Activated naive CD8-positive, alpha-beta T cell treated with anti-CD3 and anti-CD28 coated beads, Interleukin-2, amount 10 ng/mL, durations not matched to agents 7 days and 5 days (primary cell): ENCODE measurements around the gene RER1. TPM values are rescaled to one million over a fixed set of nuclear protein-coding genes. Genes with fewer than 3 reads are reported as not detected.

Experiments
- ATAC-seq: fragments of 150-1000 bp; cut with Tn5 transposase; one replicate; pipeline ENCODE4 v1.10.0; 2021; ENCODE audit warnings: low read depth, moderate library complexity
- POLR2A ChIA-PET: fragments of 350-600 bp; sonication (Branson Sonifier 250); formaldehyde crosslinking; loops from one replicate; lab custom pipeline; 2021; ENCODE audit warnings: antibody characterized with exemption; lab: Charles Lee
- DNase-seq: peaks from one replicate; pipeline ENCODE4 v3.0.0; 2021
- H3K27ac Mint-ChIP-seq: one replicate; pipeline ENCODE4 v1.8.0; 2022; ENCODE audit warnings: mild to moderate bottlenecking, mixed read lengths
- H3K27me3 Mint-ChIP-seq: one replicate; pipeline ENCODE4 v1.8.0; 2022; ENCODE audit warnings: mild to moderate bottlenecking, moderate library complexity, mixed read lengths
- H3K36me3 Mint-ChIP-seq: one replicate; pipeline ENCODE4 v1.8.0; 2021; ENCODE audit warnings: mild to moderate bottlenecking, mixed read lengths
- H3K4me1 Mint-ChIP-seq: one replicate; pipeline ENCODE4 v1.8.0; 2021; ENCODE audit warnings: mixed read lengths
- H3K4me3 Mint-ChIP-seq: one replicate; pipeline ENCODE4 v1.8.0; 2022; ENCODE audit warnings: mild to moderate bottlenecking, moderate library complexity, mixed read lengths
- H3K9me3 Mint-ChIP-seq: one replicate; pipeline ENCODE4 v1.8.0; 2021; ENCODE audit warnings: mixed read lengths
- total RNA-seq, 2 experiments: library from RNA; stranded (reverse); gene quantifications; one replicate each; pipeline ENCODE4 v1.2.3, GENCODE V29; 2021

RER1 gene
- total RNA-seq, 2 experiments from 2014 or later, result 140 to 147 TPM

DNA sequence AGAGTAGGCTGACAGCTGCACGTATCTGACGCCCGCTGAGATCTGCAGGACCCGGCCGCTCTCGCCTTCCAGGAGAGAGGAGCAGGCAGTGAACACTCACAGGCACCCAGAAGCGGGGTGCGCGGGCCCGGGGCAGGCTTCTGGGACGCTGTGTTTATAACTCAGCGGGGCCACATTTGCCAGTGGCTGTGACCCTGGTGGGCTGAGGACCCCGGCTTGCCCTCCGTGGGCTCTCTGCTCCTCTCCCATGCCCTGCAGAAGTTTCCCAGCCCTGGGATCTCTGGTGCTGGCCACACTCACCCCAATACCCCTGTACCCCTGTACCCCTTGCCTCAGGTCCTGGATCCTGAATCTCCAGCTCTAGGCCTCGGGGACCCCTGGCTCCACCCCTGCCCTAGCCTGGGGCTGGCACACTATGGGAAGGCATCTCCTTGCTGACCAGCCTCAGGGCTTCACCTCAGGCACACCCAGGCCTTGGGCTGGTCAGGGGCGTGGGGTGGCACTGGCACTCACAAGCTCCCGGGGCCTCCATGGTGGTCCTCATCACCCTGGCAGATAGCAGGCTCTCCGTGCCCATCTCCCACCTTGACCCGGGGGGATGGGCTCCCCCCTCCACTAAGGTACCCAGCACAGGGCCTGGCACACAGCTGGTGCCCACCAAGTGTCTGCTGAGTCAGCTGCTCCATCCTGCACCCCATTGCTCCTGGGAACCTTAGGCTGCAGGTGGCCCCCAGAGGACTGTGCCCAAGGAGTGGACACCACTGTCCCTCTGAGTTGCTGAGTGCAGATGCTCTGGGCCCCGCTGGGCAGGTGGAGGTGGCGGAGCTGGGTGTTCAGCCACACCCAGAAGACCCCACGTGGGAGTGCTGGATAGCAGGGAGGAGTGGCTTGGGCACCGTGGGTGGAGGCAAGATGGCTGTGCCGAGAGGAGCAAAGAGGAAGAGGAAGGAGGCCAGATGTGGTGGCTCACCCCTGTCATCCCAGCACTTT is 32.7 kb upstream of the RER1 start:
- DNase-seq (no peak), ATAC-seq (no peak)
- Mint-ChIP-seq H3K4me3 (no peak overlapping the region), H3K4me1 (no peaks in the 10 kb centered on the region), H3K36me3 (no peaks in the 10 kb centered on the region), H3K27me3 (peaks cover 3% of the 10 kb centered on the region), H3K27ac (no peak overlapping the region), H3K9me3 (peaks cover 1% of the 10 kb centered on the region)
- POLR2A ChIA-PET, result no interaction called here

DNA sequence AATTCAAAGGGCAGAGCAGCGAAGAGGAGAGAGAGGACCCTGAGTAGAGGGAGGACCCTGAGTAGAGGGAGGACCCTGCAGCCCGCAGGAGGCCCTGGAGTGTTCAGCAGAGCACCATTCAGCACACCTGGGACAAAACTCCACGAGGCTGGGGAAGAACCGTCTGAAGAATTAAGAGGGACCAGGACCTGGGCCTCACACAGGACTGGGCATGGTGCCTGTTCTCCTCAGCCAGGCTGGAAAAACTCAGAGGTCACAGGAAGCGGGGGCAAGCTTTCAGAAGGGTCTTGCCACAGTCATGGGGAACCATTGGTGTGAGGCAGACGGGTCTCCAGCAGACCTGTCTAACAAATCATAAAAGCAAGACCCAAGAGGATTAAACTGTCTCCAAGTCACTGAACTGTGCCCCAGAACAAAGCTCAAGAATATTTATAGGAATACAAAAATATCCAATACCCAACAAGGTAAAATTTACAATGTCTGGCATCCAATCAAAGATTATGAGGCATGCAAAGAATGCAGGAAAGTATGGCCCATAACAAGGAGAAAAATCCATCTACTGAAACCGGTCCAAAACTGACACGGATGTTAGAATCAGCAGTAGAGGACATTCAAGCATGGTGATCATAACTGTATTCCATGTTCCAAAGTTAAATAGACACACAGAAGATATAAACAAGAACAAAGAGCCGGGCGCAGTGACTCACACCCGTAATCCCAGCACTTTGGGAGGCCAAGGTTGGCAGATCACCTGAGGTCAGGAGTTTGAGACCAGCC is 30.9 kb upstream of the RER1 start:
- no peak for DNase-seq
- H3K4me3 Mint-ChIP-seq, result no peak overlapping the region
- H3K4me1 Mint-ChIP-seq, result no peaks in the 10 kb centered on the region
- ATAC-seq, result no peak
- peaks cover 3% of the 10 kb centered on the region for H3K27me3 Mint-ChIP-seq
- POLR2A ChIA-PET, result no interaction called here
- H3K36me3 Mint-ChIP-seq, result no peaks in the 10 kb centered on the region
- peaks cover 1% of the 10 kb centered on the region for H3K9me3 Mint-ChIP-seq
- H3K27ac Mint-ChIP-seq, result no peak overlapping the region

DNA sequence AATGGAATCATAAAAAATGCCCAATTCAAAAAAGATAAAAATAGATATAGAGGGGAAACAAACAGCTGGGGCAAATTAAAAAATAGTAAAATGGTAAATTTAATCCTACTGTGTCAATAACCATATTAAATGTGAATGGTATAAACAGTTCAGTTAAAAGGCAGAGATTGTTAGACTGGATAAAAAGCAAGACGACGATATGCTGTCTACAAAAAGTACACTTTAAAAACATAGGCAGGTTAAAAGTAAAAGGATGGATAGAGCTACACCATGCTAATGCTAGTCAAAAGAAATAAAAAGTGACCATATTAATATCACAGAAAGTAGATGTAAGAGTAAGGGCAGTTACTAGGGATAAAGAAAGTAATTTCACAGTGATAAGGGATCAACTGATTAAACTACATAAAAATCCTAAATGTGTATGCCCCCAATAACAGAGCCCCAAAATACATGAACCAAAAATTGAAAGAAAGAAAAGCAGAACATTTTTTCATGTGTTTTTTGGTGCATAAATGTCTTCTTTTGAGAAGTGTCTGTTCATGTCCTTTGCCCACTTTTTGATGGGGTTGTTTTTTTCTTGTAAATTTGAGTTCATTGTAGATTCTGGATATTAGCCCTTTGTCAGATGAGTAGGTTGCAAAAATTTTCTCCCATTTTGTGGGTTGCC is 27.7 kb upstream of the RER1 start:
- ATAC-seq (no peak), DNase-seq (no peak)
- H3K27ac Mint-ChIP-seq, result no peak overlapping the region
- POLR2A ChIA-PET, result no interaction called here
- no peaks in the 10 kb centered on the region for H3K4me1 Mint-ChIP-seq
- H3K4me3 Mint-ChIP-seq, result no peak overlapping the region
- H3K36me3 Mint-ChIP-seq, result no peaks in the 10 kb centered on the region
- peaks cover 3% of the 10 kb centered on the region for H3K27me3 Mint-ChIP-seq
- H3K9me3 Mint-ChIP-seq, result peaks cover 1% of the 10 kb centered on the region

DNA sequence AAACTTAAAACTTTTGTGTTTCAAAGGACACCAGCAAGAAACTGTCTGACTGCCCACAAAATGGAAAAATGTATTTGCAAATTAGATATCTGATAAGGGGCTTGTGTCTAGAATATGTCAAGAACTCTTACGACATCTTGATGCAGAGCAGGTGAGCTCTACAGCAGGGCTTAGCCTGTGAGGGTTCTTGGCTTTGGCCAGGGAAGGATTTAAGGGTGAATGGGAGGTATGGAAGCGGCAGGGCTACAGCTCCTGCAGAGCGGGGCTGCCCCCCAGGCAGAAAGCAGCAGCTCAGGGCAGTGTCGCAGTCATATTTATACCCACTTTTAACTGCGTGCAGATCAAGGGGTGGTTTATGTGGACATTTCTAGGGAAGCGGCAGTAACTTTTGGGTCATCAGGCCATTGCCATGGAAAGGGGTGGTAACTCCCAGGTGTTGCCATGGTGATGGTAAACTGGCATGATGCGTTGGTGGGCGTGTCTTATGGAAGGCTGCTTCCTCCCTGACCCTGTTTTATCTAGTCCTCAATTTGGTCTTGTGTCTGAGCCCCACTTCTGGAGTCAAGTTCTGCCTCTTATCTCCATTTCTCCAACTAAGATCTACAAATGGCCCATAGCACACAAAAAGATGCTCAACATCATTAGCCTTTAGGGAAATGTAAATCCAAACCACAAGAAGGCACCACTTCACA is 23.4 kb upstream of the RER1 start:
- H3K27ac Mint-ChIP-seq, result no peak overlapping the region
- H3K4me1 Mint-ChIP-seq, result no peaks in the 10 kb centered on the region
- peaks cover 1% of the 10 kb centered on the region for H3K27me3 Mint-ChIP-seq
- H3K4me3 Mint-ChIP-seq, result no peak overlapping the region
- H3K9me3 Mint-ChIP-seq, result peaks cover under 1% of the 10 kb centered on the region
- no peak for DNase-seq
- POLR2A ChIA-PET, result no interaction called here
- no peaks in the 10 kb centered on the region for H3K36me3 Mint-ChIP-seq
- ATAC-seq, result no peak

DNA sequence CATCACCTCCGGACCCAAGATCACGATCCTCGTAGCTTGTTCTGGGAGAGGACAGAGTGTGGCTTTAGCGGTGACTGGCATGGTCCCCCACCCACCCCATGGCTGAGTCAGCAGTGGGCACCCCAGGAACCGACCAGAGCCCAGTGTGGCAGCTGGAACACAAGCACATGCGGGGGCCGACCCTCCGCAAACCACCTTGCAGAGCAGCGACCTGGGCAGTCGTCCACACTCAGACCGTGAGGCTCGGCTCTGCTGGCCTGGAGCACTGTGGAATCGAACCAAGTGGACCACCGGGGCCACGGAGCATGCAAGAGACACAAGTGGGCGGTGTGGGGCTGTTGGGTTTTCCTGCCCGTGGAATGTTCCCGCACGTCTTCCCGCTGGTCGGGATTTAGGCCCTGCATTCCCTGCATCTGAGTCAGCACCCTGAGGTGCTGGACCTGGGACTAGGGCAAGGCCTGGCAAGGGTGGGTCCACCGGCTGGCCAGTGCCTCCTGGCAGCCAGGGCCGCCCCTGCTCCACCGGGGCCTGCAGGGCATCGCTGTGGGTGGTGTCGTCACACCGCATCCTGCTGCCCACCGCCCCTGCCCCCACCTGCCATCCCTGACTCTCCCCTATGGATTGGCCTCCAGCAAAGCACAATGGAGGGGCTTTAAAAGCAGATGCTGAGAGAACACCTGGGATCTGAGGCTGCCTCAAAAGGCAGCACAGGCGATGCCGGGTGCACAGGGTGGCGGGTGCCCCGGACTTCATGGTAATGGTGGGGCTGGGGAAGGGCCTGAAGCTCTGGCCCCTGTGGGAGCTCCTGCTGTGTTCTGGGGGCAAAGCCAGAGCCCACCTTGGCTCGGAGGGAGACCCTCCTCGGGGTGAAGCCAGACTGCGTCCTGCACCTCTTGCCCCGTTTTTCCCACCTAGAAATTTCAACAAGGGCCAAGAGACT is 18.8 kb upstream of the RER1 start:
- ATAC-seq, result no peak
- Mint-ChIP-seq H3K27ac (no peak overlapping the region), H3K36me3 (no peaks in the 10 kb centered on the region), H3K4me1 (no peaks in the 10 kb centered on the region), H3K4me3 (no peak overlapping the region), H3K27me3 (no peaks in the 10 kb centered on the region), H3K9me3 (no peaks in the 10 kb centered on the region)
- POLR2A ChIA-PET, result no interaction called here
- DNase-seq, result peak; percentile 9

DNA sequence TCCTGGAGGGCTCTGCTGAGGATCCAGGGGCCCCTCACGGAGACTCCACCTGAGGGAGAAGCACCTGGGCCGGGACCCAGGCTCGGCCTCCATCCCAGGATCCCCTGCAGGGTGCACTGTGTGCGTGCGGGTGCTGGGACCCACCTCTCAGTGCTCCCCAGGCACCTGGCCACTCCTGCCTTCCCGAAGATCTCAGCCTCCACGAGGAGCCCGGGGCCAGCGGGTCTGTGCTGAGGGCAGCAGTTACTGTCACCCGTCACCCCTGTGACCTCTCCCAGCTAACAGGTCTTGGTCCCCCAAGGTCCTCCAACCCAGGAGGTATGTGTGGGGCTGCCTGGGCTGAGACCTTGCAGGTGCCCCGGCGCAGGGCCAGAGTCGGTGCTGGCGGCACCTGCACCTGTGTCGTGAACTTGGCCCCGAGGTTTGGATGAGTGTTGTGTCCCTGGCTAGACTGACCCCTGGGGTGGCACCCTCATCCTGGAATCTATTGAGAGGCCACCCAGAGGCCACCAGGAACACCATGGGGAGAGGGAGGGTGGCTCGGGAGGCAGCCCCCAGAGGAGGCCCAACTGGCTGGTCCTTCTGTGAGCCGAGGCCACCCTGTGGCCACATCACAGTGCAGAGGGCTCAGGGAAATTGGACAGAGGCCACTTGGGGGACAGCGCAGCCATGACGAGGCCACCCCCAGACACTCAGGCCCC is 17.9 kb upstream of the RER1 start:
- H3K27me3 Mint-ChIP-seq, result no peaks in the 10 kb centered on the region
- no peak for ATAC-seq
- no peaks in the 10 kb centered on the region for H3K4me1 Mint-ChIP-seq
- no peaks in the 10 kb centered on the region for H3K9me3 Mint-ChIP-seq
- no peak overlapping the region for H3K27ac Mint-ChIP-seq
- POLR2A ChIA-PET, result no interaction called here
- H3K36me3 Mint-ChIP-seq, result no peaks in the 10 kb centered on the region
- DNase-seq, result peak; percentile 28
- H3K4me3 Mint-ChIP-seq, result no peak overlapping the region

DNA sequence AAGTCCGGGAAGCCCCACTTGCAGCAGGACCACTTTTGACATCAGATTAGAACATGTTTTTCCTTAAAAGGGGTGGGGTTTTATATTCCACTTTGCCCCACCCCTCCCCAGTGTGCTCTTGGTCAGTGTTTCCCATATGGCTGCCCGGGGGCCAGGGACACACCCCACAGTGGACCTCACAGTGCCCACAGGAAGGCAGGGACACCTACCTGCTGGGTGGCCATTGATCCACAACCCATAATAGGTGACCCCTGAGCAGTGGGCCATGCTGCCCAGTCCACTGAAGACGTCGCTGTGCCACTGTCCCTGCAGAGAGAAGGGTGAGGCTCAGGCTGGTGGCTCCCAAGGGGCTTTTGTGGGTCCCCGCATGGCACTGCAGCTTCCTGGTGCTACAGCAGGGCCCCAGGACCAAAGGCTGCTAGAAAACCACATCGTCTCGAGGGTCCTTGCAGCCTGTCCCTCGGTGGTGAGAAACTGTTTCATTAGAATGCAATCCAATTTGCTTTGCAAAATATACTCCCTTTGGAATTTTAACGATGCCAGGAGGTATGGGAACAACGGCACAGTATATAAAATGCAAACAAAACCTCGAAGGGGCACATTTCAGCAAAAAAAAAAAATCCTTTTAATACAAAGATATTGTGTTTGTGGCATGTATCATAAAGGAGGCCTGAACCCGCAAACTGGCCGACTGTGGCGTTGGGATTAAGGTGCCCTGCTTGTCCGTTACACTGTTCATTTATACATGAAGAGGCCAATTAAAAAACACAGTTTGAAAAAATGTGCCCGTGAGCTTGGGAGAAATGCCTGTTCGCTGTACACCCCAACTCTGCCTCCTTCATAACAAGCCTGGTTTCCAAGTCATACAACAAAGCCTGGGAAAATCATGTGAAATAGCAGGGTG is 17.1 kb upstream of the RER1 start:
- H3K27ac Mint-ChIP-seq, result no peak overlapping the region
- no peaks in the 10 kb centered on the region for H3K27me3 Mint-ChIP-seq
- no peaks in the 10 kb centered on the region for H3K36me3 Mint-ChIP-seq
- POLR2A ChIA-PET, result no interaction called here
- no peaks in the 10 kb centered on the region for H3K4me1 Mint-ChIP-seq
- DNase-seq (peak; percentile 16), ATAC-seq (no peak)
- H3K4me3 Mint-ChIP-seq, result no peak overlapping the region
- H3K9me3 Mint-ChIP-seq, result no peaks in the 10 kb centered on the region

DNA sequence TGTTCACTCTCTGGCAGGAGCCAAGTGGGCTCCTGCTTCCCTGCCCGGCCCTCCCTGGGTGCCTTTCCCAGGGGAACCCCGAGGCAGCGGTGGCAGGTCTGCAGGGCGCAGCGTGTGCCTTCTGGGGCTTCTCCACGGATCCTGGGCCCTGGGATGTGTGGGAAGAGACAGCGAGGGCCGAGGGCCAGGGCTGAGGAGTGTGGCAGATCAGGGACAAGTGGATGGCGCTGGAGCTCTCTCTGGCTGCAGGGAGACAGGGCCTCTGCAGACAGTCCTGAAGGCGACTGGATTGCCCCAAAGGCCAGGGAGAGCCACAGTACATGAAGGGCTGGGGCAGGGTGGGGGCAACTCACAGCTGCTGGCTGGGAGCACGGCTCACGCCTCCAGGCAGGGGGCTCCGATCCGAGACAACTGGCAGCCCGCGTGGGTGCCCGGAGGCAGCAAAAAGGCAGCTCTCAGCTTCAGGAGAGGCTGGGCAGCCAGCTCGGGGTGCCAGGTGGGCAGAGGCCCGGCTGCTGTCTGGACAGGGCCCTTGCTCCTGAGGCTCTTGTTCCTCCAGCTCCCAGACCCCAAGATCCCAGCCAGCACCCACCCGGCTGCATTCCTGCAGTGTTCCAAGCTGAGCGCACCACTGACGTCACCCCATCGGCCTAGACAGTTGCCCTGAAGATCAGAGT is 16.3 kb upstream of the RER1 start:
- POLR2A ChIA-PET, result no interaction called here

DNA sequence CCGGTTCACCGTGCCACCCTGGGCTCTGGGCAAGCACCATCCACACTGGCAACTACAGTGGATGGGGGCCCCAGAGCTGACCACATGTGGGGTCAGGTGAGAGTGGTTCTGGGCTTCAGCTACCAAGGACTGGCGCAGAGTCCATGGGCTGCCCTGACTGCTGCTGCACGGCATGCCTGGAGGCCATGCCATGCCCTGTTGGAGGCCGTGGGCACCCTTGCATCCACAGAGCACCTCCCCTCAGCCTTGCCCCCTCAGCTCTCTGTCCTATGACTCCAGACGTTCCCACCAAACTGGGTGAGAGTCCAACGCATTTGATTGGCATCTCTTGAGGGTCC is 15.7 kb upstream of the RER1 start:
- H3K36me3 Mint-ChIP-seq, result no peaks in the 10 kb centered on the region
- H3K4me1 Mint-ChIP-seq, result no peaks in the 10 kb centered on the region
- DNase-seq, result no peak
- POLR2A ChIA-PET, result no interaction called here
- no peak for ATAC-seq
- H3K9me3 Mint-ChIP-seq, result no peaks in the 10 kb centered on the region
- no peak overlapping the region for H3K27ac Mint-ChIP-seq
- no peak overlapping the region for H3K4me3 Mint-ChIP-seq
- H3K27me3 Mint-ChIP-seq, result no peaks in the 10 kb centered on the region

More for the DNA sequence above, 16.3 kb upstream of the RER1 start:
- Mint-ChIP-seq H3K36me3 (no peaks in the 10 kb centered on the region), H3K27me3 (no peaks in the 10 kb centered on the region), H3K4me3 (no peak overlapping the region), H3K4me1 (no peaks in the 10 kb centered on the region), H3K27ac (no peak overlapping the region), H3K9me3 (no peaks in the 10 kb centered on the region)
- ATAC-seq (no peak), DNase-seq (no peak)

DNA sequence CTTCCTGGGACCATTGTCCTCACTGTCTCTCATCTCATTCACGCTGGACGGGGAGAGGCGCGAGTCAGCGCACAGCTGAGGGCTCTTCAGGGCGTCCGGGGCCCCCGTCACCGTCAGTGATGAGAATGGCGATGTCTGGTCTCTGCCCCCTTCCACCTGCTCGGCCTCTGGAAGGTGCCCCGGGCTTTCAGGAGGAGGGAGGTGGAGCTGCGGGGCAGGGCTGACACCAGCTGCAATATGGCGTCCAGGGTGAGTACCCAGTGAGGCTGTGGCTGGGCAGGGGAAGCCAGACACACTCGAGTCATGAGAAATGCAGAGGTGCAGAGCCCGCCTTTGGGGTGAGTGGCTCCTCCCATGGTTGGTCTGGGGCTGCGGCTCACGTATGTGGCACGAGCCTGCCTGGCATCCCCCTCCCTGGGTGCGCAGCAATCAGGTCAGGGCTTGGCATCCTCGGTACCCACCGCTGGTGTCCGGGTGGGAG is 15.3 kb upstream of the RER1 start:
- POLR2A ChIA-PET, result no interaction called here
- no peaks in the 10 kb centered on the region for H3K9me3 Mint-ChIP-seq
- ATAC-seq, result no peak

More for the DNA sequence above, 15.3 kb upstream of the RER1 start:
- Mint-ChIP-seq H3K4me3 (no peak overlapping the region), H3K27me3 (no peaks in the 10 kb centered on the region), H3K4me1 (no peaks in the 10 kb centered on the region), H3K36me3 (no peaks in the 10 kb centered on the region), H3K27ac (no peak overlapping the region)
- DNase-seq, result no peak
